HG03432 (cell line): ENCODE data around the gene UCHL1.
"Not testable (repeated sequence)": the region's sequence is repeated elsewhere in the genome, so short reads cannot be mapped to it uniquely, and the experiment has no call there.

ENCODE experiments used
- ATAC-seq: cut with Tn5 transposase; IDR thresholded peaks from one replicate; pipeline ENCODE4 v1.9.1; 2021; ENCODE audit warnings: mild to moderate bottlenecking, moderate library complexity; ENCODE audit not compliant: unreplicated experiment

UCHL1 gene

GRCh38 chr4:41287852-41288251, 31.1 kb downstream of the UCHL1 start:
- ATAC-seq = no peak

DNA sequence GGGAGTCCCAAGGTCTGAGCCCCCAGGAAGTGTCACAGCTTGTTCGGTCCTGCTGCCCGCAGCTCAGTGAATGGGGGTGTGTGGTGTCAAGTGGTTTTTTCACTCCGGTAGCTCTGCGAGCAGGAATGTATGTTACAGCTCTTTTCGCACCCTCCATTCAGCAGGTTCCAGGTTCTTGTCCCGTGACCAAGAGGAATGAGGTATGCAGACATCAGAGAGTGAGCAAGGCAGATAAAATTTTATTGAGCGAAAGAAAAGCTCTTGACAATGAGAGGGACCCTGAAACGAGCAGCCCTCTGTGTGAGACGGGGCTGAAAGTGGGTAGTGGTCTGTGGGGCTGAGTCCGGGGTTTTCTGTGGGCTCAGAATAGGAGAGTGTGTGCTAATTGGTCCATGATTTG, 31.5 kb downstream of the UCHL1 start:
- ATAC-seq = no peak

- no peak for ATAC-seq
These were observed 33.8 kb downstream of the UCHL1 start for GRCh38 chr4:41290479-41290878.

DNA sequence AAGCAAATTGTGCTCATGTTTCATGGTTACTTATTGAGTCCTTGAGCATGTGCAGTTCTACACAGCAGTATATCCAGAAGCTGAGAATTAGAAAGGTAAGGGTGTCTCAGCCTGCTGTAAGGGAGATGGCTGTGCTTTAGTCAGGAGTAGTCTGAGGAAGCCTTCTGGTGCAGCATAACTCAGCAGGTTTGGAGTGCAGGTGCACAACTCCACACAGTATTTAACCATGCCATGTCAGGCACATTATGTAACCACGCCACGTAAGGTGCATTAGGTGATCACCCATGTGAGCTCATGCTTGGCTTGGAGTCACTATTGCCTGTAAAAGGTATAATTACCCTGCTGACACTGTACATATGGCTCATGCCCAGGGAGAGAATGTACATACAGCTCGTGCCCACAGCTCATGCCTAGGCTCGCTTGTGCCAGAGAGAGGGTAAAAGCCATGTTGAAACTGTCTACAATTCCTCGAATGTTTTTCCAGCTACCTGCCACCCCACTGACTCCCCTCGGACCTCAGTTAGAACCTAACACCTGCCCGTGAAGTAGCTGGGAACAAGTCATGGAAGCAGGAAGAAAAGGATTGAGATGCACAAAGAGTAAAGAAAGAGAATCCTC, 37.8 kb downstream of the UCHL1 start:
- no peak for ATAC-seq

DNA sequence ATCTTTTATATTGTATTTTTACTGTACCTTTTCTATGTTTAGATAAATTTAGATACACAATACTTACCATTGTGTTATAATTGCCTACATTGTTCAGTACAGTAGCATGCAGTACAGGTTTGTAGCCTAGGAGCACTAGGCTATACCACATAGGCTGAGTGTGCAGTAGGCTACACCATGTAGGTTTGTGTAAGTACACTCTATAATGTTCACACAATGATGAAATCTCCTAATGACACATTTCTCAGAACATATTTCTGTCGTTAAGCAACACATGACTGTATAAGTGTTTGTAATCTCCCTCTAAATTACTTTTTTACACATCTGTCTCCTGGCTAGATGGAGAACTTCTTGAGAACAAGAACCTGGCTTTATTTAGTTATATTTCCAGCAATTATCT, 40.3 kb downstream of the UCHL1 start:
- no peak for ATAC-seq

DNA sequence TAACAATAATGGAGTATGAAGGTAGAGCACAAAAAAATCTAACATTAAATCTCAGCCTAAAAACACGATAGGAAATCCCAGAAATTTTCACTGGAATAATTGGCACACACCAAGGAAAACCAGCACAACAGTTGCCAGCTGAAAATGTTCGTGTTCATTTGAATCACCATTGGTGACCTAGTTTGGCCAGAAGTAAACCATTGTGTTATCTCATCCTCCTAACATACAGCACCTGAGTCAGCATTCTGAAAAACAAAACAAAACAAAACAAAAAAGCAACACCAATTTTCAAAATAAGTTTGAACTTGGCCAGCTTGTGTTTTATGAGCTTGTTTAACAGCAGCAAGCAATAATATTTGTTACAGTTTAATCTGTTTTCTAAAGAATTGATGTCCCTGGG, 41.1 kb downstream of the UCHL1 start:
- ATAC-seq = no peak

GRCh38 chr4:41299486-41299885, 42.8 kb downstream of the UCHL1 start:
- no peak for ATAC-seq

GRCh38 chr4:41301137-41301536, 44.4 kb downstream of the UCHL1 start:
- no peak for ATAC-seq

DNA sequence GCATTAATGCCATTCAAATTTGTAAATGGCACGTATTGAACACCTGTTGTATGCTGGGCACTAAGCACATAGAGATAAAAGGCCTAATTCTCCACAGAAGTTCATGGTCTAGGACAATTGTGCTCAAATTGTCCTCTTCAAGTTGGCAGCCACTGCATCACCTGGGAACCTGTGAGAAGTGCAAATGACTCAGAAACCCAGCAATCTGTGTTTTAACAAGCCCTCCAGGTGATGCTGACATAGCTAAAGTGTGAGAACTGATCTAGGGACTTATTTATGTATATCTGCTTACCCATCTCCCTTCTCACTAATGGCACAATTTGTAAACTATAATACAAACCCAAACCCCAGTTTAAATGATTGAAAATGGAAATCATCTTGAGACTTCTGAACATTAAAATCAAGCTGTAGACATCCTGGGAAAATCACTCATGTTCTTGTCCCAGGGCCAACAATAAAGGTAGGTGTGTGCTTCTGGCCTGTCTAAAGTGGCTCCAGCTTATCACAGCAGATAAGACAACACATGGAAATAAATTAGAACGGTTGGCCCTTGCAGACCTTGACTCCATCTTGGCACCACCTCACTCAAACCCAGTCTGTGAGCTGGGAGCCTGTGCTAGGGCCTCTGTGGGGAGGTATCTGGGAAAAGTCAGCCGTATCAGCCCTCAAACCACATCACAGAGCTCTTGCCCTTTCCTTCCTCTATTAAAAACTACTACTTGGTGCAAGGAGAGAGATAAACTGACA, 46.8 kb downstream of the UCHL1 start:
- ATAC-seq = no peak

GRCh38 chr4:41304221-41304620, 47.5 kb downstream of the UCHL1 start:
- no peak for ATAC-seq

DNA sequence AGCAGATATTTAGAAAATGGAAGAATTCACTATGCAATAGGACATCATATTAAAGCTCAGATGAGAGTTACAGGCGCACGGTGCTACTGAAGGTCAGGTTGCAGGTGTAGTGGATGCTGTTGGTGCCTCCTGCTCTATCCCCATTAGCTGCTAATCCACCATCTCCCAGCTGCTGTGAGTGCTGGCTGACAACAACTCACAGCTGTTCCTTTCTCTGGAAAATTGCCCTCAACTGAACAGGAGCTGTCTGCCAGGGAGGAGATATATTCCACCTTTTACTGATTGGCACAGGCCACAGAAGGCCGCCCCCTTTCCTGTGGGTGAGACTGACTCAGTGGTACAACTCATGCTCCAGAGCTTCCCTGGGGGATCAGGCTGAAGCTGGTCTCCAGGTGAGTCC, 48.7 kb downstream of the UCHL1 start:
- ATAC-seq = no peak

DNA sequence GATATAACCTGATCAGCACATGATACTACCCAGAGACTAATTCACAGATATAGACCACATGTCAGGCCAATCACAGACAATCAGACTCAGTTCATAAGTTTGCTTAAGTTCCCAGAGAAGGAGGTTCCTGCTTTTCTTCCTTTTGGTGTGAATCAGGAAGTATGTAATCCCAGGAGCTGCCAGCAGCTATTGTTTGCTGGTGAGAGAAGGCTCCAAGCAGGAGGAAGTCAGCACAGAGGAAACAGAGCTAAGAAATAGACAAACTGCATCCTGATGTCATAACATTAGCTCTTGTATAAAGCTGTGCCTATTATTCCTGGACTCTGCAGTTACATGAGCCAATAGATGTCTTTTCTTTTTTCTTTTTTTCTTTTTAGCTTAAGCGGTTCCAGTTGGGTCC, 50.9 kb downstream of the UCHL1 start:
- ATAC-seq = no peak

DNA sequence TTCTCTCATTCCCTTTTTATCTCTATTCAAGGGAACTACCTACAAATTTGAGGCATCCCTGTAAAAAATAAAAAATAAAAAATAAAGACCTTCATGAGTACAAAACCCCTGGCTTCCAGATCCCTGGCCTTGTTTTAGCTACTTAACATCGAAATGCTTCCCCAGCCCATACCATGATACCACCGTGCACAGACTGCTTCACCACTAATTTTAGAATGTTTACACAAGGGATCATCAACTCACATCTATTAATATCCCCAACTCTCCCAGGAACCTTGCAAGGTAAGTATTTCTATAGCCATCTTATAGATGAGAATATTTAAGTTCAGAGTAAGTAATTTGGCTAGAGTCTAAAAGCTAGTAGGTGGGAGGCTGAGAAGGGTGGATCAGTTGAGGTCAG, 51.7 kb downstream of the UCHL1 start:
- ATAC-seq = no peak

GRCh38 chr4:41315426-41315825, 58.7 kb downstream of the UCHL1 start:
- not testable (repeated sequence) for ATAC-seq

DNA sequence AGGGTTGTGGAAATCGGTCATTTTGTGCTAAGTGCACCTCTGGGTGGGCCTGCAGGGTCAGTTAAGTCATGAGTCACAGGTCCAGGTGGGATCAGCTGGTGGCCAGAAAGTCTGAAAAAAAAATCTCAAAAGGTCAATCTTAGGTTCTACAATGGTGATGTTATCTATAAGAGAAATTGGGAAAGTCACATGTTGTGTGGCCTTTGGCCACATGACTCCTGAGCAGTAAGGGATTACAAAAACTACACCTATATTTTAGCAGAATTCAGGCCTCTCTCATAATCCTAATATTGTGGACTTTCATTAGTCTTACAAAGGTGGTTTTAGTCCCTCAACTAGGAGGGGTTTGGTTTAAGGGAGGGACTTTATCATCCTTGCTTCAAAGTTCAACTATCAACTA, 59.1 kb downstream of the UCHL1 start:
- no peak for ATAC-seq
